GM11168 (cell line): ENCODE measurements around the gene SORD.
"Not testable (repeated sequence)": the region's sequence is repeated elsewhere in the genome, so short reads cannot be mapped to it uniquely, and the experiment has no call there.

Experiments used
- in situ Hi-C: fragments of 300-500 bp; cut with MboI; formaldehyde crosslinking; loops from one replicate; pipeline ENCODE4 v1.12.0; 2022; ENCODE audit warnings: low sequenced_read_pairs; ENCODE audit not compliant: unreplicated experiment

Gene SORD

GRCh38 chr15:45023659-45024225, 747 bp downstream of the SORD start:
- in situ Hi-C loops, result loop anchor here (10.0 kb wide), 1 partner anchor 149 kb away; no protein-coding TSS in a partner anchor

GRCh38 chr15:45024649-45025048, 1.7 kb downstream of the SORD start:
- in situ Hi-C loops, result loop anchor here (10.0 kb wide), 1 partner anchor 150 kb away; no protein-coding TSS in a partner anchor

- in situ Hi-C loops, result loop anchor here (10.0 kb wide), 1 partner anchor 151 kb away; no protein-coding TSS in a partner anchor
Measured at GRCh38 chr15:45025627-45026026, 2.6 kb downstream of the SORD start.

GRCh38 chr15:45026651-45027190, 3.7 kb downstream of the SORD start:
- in situ Hi-C loops, result loop anchor here (10.0 kb wide), 1 partner anchor 152 kb away; no protein-coding TSS in a partner anchor

DNA sequence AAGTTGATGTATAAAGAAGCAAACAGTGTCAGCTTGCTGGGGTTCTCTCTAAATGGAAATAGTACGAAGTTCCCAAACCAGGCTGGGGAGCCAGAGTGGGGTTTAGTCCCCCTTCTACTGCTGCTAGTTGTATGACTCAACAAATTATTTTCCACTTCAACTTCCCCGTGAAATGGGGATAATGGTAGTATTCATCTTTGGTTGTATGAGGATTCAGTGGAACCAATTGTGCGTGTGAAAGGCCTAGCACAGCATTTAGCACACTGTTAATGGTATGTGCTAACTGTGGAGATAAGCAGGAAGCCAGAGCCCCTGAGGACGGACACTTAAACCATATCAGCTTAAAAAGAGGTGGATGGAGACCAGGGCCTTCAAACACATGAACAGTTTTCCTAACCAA, 4.2 kb downstream of the SORD start:
- in situ Hi-C loops, result loop anchor here (10.0 kb wide), 1 partner anchor 152 kb away; no protein-coding TSS in a partner anchor

GRCh38 chr15:45030743-45031142, 7.7 kb downstream of the SORD start:
- in situ Hi-C loops, result no loop called here

DNA sequence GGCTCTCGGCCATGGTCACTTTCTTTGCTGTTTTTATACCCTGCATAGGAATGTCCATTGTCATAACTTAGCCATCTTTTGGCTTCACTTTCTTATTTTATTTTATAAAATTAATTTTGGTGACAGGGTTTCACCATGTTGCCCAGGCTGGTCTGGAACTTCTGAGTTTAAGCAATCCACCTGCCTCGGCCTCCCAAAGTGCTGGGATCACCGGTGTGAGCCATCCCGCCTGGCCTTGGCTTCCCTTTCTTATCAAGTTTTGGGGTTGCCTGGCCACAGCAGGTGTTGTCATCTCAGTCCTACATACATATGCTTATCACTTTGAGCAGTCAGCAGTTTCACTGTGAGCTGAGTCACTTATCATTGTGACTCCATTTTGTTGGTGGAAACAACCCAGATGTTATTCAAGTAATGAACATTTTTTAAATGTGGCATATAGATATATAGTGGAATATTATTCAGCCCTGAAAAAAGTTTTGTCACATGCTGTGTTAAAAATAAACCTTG, 8.6 kb downstream of the SORD start:
- in situ Hi-C loops, result not testable (repeated sequence)

- in situ Hi-C loops, result not testable (repeated sequence)
Measured at GRCh38 chr15:45032501-45032900, 9.5 kb downstream of the SORD start.

DNA sequence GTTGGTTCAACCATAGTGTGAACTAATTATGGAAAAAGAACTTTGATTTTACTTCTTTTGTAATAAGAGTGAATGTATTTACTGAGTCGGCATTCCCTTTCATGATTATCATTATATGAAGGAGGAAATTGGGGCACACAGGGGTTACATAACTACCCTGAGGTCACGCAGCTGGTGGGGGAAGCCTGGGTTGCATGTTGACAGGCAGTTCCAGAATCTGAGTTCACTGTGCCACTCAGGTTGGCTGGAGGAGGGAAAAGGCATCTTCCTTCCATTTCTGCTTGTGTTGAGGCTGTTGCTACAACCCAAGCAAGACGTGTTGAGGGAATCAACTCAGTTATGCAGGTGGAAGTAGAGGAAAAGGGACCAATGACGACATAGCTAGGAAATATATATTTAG, 11.1 kb downstream of the SORD start:
- in situ Hi-C loops, result not testable (repeated sequence)

GRCh38 chr15:45034600-45035375, 11.8 kb downstream of the SORD start:
- in situ Hi-C loops, result not testable (repeated sequence)

GRCh38 chr15:45036812-45037781, 14.1 kb downstream of the SORD start:
- in situ Hi-C loops, result not testable (repeated sequence)

DNA sequence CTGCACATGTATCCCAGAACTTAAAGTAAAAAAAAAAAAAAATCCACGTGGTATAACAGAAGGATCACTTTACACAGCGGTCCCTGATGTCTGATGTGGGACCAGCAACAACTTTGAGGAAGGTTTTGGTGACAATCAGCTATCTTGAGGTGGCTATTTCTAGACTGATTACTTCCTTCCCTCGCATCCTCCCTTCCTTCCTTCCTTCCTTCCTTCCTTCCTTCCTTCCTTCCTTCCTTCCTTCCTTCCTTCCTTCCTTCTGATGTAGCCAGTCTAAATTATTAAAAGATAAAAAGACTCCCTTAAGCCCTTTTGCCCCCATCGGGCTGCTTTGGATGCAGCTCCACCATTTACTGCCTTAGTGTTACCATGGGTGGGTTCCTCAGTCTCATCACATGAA, 14.9 kb downstream of the SORD start:
- in situ Hi-C loops, result no loop called here

DNA sequence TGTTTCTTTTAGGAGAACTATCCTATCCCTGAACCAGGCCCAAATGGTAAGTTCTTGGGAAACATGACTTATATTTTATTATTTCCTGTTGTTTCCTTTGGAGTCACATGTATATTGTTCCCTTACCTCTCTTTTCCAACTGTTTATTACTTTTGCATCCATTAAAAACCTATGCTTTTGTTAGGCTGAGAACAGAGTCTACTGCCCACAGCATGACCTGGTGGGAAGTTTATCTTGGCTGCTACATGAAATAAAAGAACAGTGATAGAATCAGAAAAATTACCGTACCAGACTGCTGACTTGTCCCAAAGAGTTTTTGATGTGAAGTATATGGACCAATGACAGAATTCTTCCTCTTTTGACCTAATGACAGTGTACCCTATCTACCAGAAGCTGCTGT, 17.4 kb downstream of the SORD start:
- in situ Hi-C loops, result not testable (repeated sequence)

DNA sequence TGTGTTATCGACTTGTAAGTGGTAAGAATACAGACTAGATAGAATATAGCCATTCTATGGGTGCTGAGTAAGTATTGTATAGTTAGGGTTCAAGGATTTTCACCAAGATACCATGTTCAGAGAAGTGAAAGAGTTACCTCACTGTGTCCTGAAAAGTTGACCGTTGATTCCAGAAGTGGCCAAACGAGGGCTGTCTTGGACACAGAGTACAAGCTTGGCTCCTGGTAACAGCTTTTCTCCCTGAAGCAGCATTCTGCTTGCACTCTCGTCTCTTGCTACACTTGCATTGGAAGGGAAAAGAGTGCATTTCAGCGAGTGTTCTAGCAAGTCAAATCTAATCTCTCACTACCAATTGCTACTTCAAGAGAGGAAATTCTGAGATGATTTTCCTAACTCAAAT, 18.5 kb downstream of the SORD start:
- in situ Hi-C loops, result not testable (repeated sequence)

DNA sequence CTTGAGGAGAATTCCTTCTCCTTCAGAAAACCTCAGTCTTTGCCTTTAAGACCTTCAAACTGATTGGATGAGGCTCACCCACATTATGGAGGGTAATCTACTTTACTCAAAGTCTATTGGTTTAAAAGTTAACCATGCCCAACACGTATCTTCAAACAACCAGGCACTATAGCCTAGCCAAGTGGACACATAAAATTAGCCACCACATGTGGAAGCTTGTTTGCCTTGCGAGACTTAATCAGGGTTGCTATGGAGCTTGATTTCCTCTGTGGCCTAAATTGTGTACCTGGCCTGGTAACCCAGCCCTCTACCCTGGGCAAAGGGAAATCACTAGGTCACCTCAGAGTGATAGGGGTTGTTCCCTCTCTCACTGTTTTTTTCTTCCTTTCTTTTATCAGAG, 19.9 kb downstream of the SORD start:
- in situ Hi-C loops, result not testable (repeated sequence)

GRCh38 chr15:45044270-45044669, 21.3 kb downstream of the SORD start:
- in situ Hi-C loops, result not testable (repeated sequence)

GRCh38 chr15:45048449-45048793, 25.4 kb downstream of the SORD start:
- in situ Hi-C loops, result not testable (repeated sequence)

DNA sequence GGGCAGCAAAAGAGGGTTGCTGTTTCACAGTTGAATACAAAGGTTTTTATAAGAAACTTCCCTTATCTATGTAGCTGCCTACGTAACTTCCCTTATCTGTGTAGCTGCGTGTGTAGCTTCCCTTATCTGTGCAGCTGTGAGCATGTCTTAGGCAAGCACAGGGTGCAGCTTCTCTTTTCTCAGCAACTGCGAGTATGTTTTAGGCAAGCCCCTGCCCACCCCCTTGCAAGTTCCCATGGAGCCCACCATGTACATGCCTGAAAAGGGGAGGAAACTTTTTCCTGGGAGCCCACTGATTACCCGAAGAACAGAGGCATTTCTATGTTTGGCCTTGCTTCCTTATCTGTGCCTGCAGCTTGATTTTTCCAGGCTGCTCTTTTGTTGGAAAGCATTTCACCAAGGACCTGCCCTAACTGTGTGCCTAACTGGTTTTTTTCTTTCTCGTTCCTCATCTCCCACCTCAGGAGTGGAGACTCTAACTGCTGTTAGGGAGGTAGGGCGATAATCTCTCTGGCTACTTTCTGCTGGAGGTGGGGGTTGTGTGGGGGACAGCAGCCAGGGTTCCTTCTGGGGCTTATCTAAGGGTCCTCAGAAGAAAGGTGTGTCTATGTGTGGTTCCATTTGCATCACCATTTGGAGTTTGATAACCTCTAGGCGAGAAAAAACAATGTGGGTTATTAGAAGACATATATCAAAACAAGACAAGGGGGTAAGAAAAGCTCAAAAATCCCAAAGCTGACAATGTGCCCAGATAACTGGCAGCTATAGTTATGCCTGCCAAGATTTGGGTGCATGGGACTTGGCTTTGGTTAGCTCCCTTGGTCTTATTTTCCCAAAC, 26.0 kb downstream of the SORD start:
- in situ Hi-C loops, result no loop called here

- in situ Hi-C loops, result no loop called here
Measured at GRCh38 chr15:45050587-45050986, 27.6 kb downstream of the SORD start.
